Testis (tissue), 3 donors: ENCODE measurements around the gene POLQ. TPM values are rescaled to one million over a fixed set of nuclear protein-coding genes. Genes with fewer than 3 reads are reported as not detected.

ENCODE experiments used
- DNase-seq: peaks from one replicate; pipeline ENCODE4 v3.0.0-alpha.2; 2019
- H3K27ac ChIP-seq, 2 donors: fragments of 200-600 bp; sonication (generic); one replicate each; pipeline ENCODE4 v1.5.1; 2019
- H3K27me3 ChIP-seq: fragments of 200-600 bp; sonication (generic); one replicate; pipeline ENCODE4 v1.5.1; 2019
- H3K36me3 ChIP-seq: fragments of 200-600 bp; sonication (generic); one replicate; pipeline ENCODE4 v1.5.1; 2017; ENCODE audit warnings: low read depth; ENCODE audit errors: missing control alignments
- H3K4me1 ChIP-seq: fragments of 200-600 bp; sonication (generic); one replicate; pipeline ENCODE4 v1.5.1; 2019
- H3K4me3 ChIP-seq, 2 donors: fragments of 200-600 bp; sonication (generic); one replicate each; pipeline ENCODE4 v1.5.1; 2017 to 2019
- H3K9me3 ChIP-seq: fragments of 200-600 bp; sonication (generic); one replicate; pipeline ENCODE4 v1.5.1; 2017
- POLR2A ChIP-seq: fragments of 450-650 bp; IDR thresholded peaks from one replicate; pipeline ENCODE4 v1.6.1; 2017; ENCODE audit warnings: antibody characterized with exemption, mild to moderate bottlenecking, moderate library complexity
- WGBS, 2 donors: methylation state at CpG; one replicate each; pipeline ENCODE4 v1.1.5; 2018; 5-methylcytosine and 5-hydroxymethylcytosine counted together
- intact Hi-C: fragments of 100-400 bp; cut with DNase I; formaldehyde crosslinking; loops from one replicate; pipeline ENCODE4 v1.15.1; 2023; ENCODE audit warnings: low total_unique reads
- polyA plus RNA-seq: library from polyadenylated mRNA; stranded (reverse); fragments of 350-450 nt; fragmentation: Illumina TruSeq; extraction: RNeasy Lipid Tissue Mini Kit (QIAGEN cat#74804); gene quantifications from one replicate; pipeline ENCODE4 v1.2.3, GENCODE V29; 2014; ENCODE audit warnings: low read depth, low replicate concordance; ENCODE audit not compliant: insufficient read depth
- total RNA-seq, 2 donors: library from RNA; depleted of rRNA; stranded (reverse); fragments of >200 nt; gene quantifications; one replicate each; pipeline ENCODE4 v1.2.3, GENCODE V29; 2016
- TF ChIP-seq, protein P1 (sequence below), 3 experiments: fragments of 450-650 bp in 2 of 3; fragments of 200-600 bp in 1 of 3; sonication (generic) in 1 of 3; IDR thresholded peaks; one replicate each; pipeline ENCODE4 v1.5.1; 2016 to 2019; ENCODE audit warnings: antibody characterized with exemption in 3 of 3, mild to moderate bottlenecking in 2 of 3, moderate library complexity in 1 of 3

The POLQ gene
- total and polyA plus RNA-seq, 3 donors from 2014 or later = 3.7 to 12.0 (median 7.7) TPM

DNA sequence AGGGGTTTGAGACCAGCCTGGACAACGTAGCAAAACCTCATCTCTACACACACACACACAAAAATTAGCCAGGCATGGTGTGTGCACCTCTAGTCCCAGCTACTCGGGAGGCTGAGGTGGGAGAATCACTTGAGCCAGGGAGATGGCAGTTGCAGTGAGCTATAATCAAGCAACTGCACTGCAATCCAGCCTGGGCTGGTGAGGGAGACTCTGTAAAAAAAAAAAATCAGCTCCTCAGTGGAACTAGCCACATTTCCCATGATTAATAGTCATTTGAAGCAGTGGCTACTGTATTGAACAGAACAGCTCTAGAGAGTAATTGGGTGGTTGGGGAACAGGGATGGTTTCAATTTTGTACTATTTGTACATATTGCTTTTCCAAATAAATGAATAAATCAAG is 35.9 kb upstream of the POLQ start:
- no peaks in the 10 kb centered on the region for H3K9me3 ChIP-seq
- H3K36me3 ChIP-seq = no peaks in the 10 kb centered on the region
- H3K27me3 ChIP-seq = no peaks in the 10 kb centered on the region
- H3K27ac ChIP-seq = no peak overlapping the region
- TF ChIP-seq, protein P1, sequence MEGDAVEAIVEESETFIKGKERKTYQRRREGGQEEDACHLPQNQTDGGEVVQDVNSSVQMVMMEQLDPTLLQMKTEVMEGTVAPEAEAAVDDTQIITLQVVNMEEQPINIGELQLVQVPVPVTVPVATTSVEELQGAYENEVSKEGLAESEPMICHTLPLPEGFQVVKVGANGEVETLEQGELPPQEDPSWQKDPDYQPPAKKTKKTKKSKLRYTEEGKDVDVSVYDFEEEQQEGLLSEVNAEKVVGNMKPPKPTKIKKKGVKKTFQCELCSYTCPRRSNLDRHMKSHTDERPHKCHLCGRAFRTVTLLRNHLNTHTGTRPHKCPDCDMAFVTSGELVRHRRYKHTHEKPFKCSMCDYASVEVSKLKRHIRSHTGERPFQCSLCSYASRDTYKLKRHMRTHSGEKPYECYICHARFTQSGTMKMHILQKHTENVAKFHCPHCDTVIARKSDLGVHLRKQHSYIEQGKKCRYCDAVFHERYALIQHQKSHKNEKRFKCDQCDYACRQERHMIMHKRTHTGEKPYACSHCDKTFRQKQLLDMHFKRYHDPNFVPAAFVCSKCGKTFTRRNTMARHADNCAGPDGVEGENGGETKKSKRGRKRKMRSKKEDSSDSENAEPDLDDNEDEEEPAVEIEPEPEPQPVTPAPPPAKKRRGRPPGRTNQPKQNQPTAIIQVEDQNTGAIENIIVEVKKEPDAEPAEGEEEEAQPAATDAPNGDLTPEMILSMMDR (IDR thresholded peaks at IDR 0.05) = no peak
- TF ChIP-seq POLR2A = no peak
- no peak for DNase-seq
- intact Hi-C loops = no loop called here
- no peak overlapping the region for H3K4me3 ChIP-seq
- WGBS, 2 donors = 67 to 69% methylated on average over 2 of the region's 2 CpGs
- H3K4me1 ChIP-seq = no peaks in the 10 kb centered on the region

DNA sequence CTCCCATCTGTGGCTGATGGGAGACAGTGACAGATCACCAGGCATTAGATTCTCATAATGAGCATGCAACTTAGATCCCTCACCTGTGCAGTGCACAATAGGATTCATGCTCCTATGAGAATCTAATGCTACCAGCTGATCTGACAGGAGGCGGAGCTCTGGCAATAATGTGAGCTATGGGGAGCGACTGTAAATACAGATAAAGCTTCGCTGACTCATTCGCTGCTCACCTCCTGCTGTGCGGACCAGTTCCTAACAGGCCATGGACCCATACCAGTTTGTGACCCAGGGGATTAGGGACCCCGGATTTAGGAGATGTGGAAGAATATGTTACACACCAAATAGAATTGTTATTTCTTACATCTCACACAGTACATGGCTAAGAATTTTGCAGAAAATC is 28.7 kb upstream of the POLQ start:
- H3K4me3 ChIP-seq = no peak overlapping the region
- DNase-seq = no peak
- intact Hi-C loops = no loop called here
- no peaks in the 10 kb centered on the region for H3K27me3 ChIP-seq
- TF ChIP-seq POLR2A = no peak
- TF ChIP-seq, protein P1 (IDR thresholded peaks at IDR 0.05) = no peak
- H3K4me1 ChIP-seq = no peaks in the 10 kb centered on the region
- no peaks in the 10 kb centered on the region for H3K9me3 ChIP-seq
- 76 to 89% methylated on average over 6 of the region's 6 CpGs for WGBS, 2 donors
- H3K27ac ChIP-seq = no peak overlapping the region
- no peaks in the 10 kb centered on the region for H3K36me3 ChIP-seq

DNA sequence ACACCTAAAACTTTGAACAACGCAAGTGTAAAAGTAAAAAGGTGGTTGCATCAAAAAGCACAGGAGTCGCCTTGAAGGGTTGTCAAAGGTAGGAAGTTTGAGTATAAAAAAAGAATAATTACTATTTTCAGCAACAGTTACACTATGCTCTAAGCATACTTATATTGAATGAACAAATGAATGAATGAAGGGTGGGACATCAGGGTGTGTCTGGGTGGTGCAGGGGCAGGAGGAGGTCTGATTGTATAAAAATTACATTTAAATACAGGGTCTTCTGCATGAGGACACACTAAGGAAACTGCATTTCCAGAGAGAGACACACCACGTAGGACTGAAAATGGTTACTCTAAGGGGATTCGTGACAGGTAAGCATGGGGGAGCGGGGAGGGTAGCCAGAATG is 21.9 kb upstream of the POLQ start, which contains the start of gene ARGFX:
TSS of gene ARGFX (plus strand) at position 301 of the 400 bp plus-strand sequence. CDS start 2,765 bp downstream, outside the sequence.
- intact Hi-C loops = no loop called here
- TF ChIP-seq, protein P1 (IDR thresholded peaks at IDR 0.05) = no peak
- no peak for TF ChIP-seq POLR2A
- H3K4me3 ChIP-seq = no peak within 1 kb of the TSS
- H3K27me3 ChIP-seq = no peaks in the 10 kb centered on the region
- no peak within 1 kb of the TSS for H3K27ac ChIP-seq
- no peaks in the 10 kb centered on the region for H3K9me3 ChIP-seq
- 96% methylated on average over 5 of the region's 5 CpGs for WGBS, 2 donors
- H3K4me1 ChIP-seq = no peaks in the 10 kb centered on the region
- no peaks in the 10 kb centered on the region for H3K36me3 ChIP-seq
- no peak for DNase-seq

DNA sequence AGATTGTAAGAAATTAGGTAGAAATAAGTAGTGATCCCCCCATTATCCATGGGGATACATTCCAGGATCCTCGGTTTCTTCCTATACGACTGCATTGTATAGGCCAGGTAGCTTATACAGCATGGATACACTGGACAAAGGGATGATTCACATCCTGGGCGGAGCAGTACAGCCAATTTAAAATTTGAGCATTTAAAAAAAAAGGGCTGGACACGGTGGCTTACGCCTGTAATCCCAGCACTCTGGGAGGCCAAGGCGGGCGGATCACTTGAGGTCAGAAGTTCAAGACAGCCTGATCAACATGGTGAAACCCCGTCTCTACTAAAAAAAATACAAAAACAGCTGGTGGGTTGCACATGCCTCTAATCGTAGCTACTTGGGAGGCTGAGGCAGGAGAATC is 21.0 kb upstream of the POLQ start:
- no peak for DNase-seq
- no peak overlapping the region for H3K27ac ChIP-seq
- intact Hi-C loops = no loop called here
- no peaks in the 10 kb centered on the region for H3K36me3 ChIP-seq
- H3K4me1 ChIP-seq = peaks cover 8% of the 10 kb centered on the region
- no peak overlapping the region for H3K4me3 ChIP-seq
- no peak for TF ChIP-seq POLR2A
- TF ChIP-seq, protein P1 (IDR thresholded peaks at IDR 0.05) = no peak
- no peaks in the 10 kb centered on the region for H3K27me3 ChIP-seq
- no peaks in the 10 kb centered on the region for H3K9me3 ChIP-seq
- WGBS, 2 donors = 92 to 93% methylated on average over 9 of the region's 9 CpGs

DNA sequence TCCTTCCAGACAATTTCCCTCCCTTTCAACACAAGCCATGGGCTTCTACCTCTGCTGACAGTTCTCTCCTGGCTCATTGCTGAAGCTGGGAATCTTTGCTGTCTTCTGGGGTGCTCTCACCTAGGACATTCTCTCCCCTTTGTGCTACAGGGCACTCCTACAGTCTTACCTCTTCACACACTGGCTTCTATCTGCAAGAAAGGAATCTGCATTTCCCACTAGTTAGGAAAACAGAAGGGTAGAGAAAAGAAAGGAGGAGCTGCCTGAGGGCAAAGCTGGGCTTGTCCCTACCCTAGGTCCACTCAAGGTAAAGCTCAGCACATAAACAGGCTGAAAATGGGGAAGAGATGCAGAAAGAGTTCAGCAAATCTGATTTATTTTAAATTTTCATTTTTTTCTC is 16.4 kb upstream of the POLQ start:
- H3K36me3 ChIP-seq = no peaks in the 10 kb centered on the region
- H3K27ac ChIP-seq = peak overlapping the region; percentile 2 to 68
- H3K9me3 ChIP-seq = no peaks in the 10 kb centered on the region
- H3K27me3 ChIP-seq = no peaks in the 10 kb centered on the region
- no peak for DNase-seq
- peaks cover 15% of the 10 kb centered on the region for H3K4me1 ChIP-seq
- intact Hi-C loops = no loop called here
- TF ChIP-seq POLR2A = no peak
- TF ChIP-seq, protein P1 (IDR thresholded peaks at IDR 0.05) = no peak
- no peak overlapping the region for H3K4me3 ChIP-seq
